Neural cell (in vitro differentiated cells): ENCODE data around the gene CCT5. TPM values are rescaled to one million over a fixed set of nuclear protein-coding genes. Genes with fewer than 3 reads are reported as not detected.

Source experiments
- H2AFZ ChIP-seq: fragments of 200-600, 300-800 bp; sonication (generic), shearing (Covaris generic); 2 replicates; pipeline ENCODE4 v1.6.0; 2014; ENCODE audit warnings: low read depth, mild to moderate bottlenecking, antibody characterized with exemption, low read length, moderate library complexity
- H3F3A ChIP-seq: fragments of 200-600 bp; shearing (Covaris generic); 2 replicates; pipeline ENCODE4 v1.6.1; 2016; ENCODE audit warnings: mild to moderate bottlenecking, moderate library complexity, mixed read lengths, antibody characterized with exemption, low read length; ENCODE audit not compliant: insufficient read depth, poor library complexity, severe bottlenecking
- H3K27ac ChIP-seq: fragments of 200-600, 300-800 bp; sonication (generic), shearing (Covaris generic); 2 replicates; pipeline ENCODE4 v1.5.1; 2014; ENCODE audit warnings: mild to moderate bottlenecking, low read length, moderate library complexity
- H3K27me3 ChIP-seq: fragments of 300-800, 200-600 bp; sonication (generic), shearing (Covaris generic); 2 replicates; pipeline ENCODE4 v1.6.0; 2014; ENCODE audit warnings: mild to moderate bottlenecking, low read depth, low read length, moderate library complexity; ENCODE audit not compliant: insufficient read depth
- H3K36me3 ChIP-seq: fragments of 300-800, 200-600 bp; sonication (generic), shearing (Covaris generic); 2 replicates; pipeline ENCODE4 v1.5.1; 2014; ENCODE audit warnings: mild to moderate bottlenecking, antibody characterized with exemption, low read length, moderate library complexity; ENCODE audit not compliant: insufficient read depth
- H3K4me2 ChIP-seq: fragments of 300-800, 200-600 bp; sonication (generic), shearing (Covaris generic); 2 replicates; pipeline ENCODE4 v1.6.0; 2014; ENCODE audit warnings: mild to moderate bottlenecking, low read length
- H3K4me3 ChIP-seq: fragments of 300-800, 200-600 bp; sonication (generic), shearing (Covaris generic); 2 replicates; pipeline ENCODE4 v1.5.1; 2014; ENCODE audit warnings: mild to moderate bottlenecking, low read length, moderate library complexity
- H3K79me2 ChIP-seq: fragments of 200-600 bp; shearing (Covaris generic); replicated peaks from 2 replicates; pipeline ENCODE4 v1.6.0; 2014; ENCODE audit warnings: mild to moderate bottlenecking, low read length, moderate library complexity; ENCODE audit not compliant: insufficient read depth
- H3K9ac ChIP-seq: fragments of 300-800, 200-600 bp; sonication (generic), shearing (Covaris generic); 2 replicates; pipeline ENCODE4 v1.6.1; 2016; ENCODE audit warnings: mild to moderate bottlenecking, low read length, mixed read lengths
- H3K9me2 ChIP-seq: fragments of 200-600 bp; shearing (Covaris generic); 2 replicates; pipeline ENCODE4 v1.6.1; 2016; ENCODE audit warnings: mild to moderate bottlenecking, low read length, mixed read lengths; ENCODE audit not compliant: insufficient read depth
- H3K9me3 ChIP-seq: fragments of 200-600, 300-800 bp; sonication (generic), shearing (Covaris generic); 2 replicates; pipeline ENCODE4 v1.6.1; 2016; ENCODE audit warnings: mild to moderate bottlenecking, mixed run types, low read length, moderate library complexity, mixed read lengths
- H4K20me1 ChIP-seq: fragments of 200-600 bp; shearing (Covaris generic); 2 replicates; pipeline ENCODE4 v1.6.1; 2016; ENCODE audit warnings: mild to moderate bottlenecking, mixed run types; ENCODE audit not compliant: insufficient read depth
- EP300 ChIP-seq: fragments of 450-650 bp; conservative IDR thresholded peaks from 2 replicates; pipeline ENCODE4 v1.6.1; 2014; ENCODE audit warnings: antibody characterized with exemption, mild to moderate bottlenecking, moderate library complexity; ENCODE audit not compliant: poor library complexity, severe bottlenecking
- EZH2 ChIP-seq: fragments of 200-600, 300-800 bp; shearing (Covaris generic), sonication (generic); IDR thresholded peaks from 2 replicates; pipeline ENCODE4 v1.6.1; 2014; ENCODE audit warnings: antibody characterized with exemption, low read length, borderline replicate concordance, mild to moderate bottlenecking; ENCODE audit not compliant: insufficient read depth, poor library complexity, severe bottlenecking
- MXI1 ChIP-seq: fragments of 450-650 bp; conservative IDR thresholded peaks from 2 replicates; pipeline ENCODE4 v1.6.1; 2014; ENCODE audit warnings: antibody characterized with exemption, mild to moderate bottlenecking; ENCODE audit not compliant: poor library complexity, severe bottlenecking
- POLR2AphosphoS5 ChIP-seq: IDR thresholded peaks from 2 replicates; pipeline ENCODE4 v1.6.1; 2012
- RAD21 ChIP-seq: fragments of 450-650 bp; conservative IDR thresholded peaks from 2 replicates; pipeline ENCODE4 v1.6.1; 2014; ENCODE audit warnings: antibody characterized with exemption, mild to moderate bottlenecking, moderate library complexity
- SMC3 ChIP-seq: fragments of 450-650 bp; conservative IDR thresholded peaks from 2 replicates; pipeline ENCODE4 v1.6.1; 2014; ENCODE audit warnings: antibody characterized with exemption, mild to moderate bottlenecking, moderate library complexity; ENCODE audit not compliant: poor library complexity
- TAF1 ChIP-seq: IDR thresholded peaks from 2 replicates; pipeline ENCODE4 v1.6.1; 2012; ENCODE audit warnings: low read depth
- polyA plus RNA-seq: library from polyadenylated mRNA; depleted of rRNA; stranded (reverse); fragments of >200 nt; gene quantifications from 2 replicates; pipeline ENCODE4 v1.2.3, GENCODE V29; 2014
- TF ChIP-seq, protein P1 (sequence below): fragments of 450-650 bp; IDR thresholded peaks from 2 replicates; pipeline ENCODE4 v1.5.1; 2014; ENCODE audit warnings: antibody characterized with exemption, mild to moderate bottlenecking, moderate library complexity; ENCODE audit not compliant: poor library complexity, severe bottlenecking
- TF ChIP-seq, protein P2 (sequence below): IDR thresholded peaks from 2 replicates; pipeline ENCODE4 v1.6.1; 2012; ENCODE audit warnings: borderline replicate concordance

CCT5 gene
- polyA plus RNA-seq, 1 donor from 2014 or later: 455 TPM

DNA sequence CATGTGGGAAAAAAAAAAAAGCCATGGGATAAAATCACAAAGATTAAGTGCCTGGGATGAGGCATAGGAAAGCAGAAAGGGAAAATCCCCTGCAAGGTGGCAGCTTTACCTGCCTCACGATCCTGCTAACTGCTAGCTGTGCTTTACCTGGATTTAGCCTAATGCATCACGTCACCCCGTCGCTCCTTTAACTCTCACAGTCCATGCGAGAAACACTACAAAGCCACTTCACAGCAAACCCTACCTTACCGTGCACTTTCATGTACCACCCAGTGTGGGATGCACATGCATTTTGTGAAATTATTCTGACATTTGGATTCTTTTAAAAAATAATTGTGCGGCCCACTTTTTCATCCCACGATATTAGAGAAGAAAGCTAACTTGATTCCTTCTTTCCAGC lies 31.4 kb upstream of the CCT5 start:
- Histone ChIP-seq H2AFZ (no peak overlapping the region), H3K9me2 (no peaks in the 10 kb centered on the region), H3F3A (no peaks in the 10 kb centered on the region), H3K4me2 (no peak overlapping the region), H3K4me3 (no peak overlapping the region), H3K36me3 (no peaks in the 10 kb centered on the region), H3K27me3 (no peaks in the 10 kb centered on the region), H3K79me2 (no peaks in the 10 kb centered on the region), H3K9ac (no peak overlapping the region), H4K20me1 (no peaks in the 10 kb centered on the region), H3K27ac (no peak overlapping the region), H3K9me3 (no peaks in the 10 kb centered on the region)
- TF ChIP-seq SMC3: no peak
- TF ChIP-seq MXI1: no peak
- TF ChIP-seq, protein P1, sequence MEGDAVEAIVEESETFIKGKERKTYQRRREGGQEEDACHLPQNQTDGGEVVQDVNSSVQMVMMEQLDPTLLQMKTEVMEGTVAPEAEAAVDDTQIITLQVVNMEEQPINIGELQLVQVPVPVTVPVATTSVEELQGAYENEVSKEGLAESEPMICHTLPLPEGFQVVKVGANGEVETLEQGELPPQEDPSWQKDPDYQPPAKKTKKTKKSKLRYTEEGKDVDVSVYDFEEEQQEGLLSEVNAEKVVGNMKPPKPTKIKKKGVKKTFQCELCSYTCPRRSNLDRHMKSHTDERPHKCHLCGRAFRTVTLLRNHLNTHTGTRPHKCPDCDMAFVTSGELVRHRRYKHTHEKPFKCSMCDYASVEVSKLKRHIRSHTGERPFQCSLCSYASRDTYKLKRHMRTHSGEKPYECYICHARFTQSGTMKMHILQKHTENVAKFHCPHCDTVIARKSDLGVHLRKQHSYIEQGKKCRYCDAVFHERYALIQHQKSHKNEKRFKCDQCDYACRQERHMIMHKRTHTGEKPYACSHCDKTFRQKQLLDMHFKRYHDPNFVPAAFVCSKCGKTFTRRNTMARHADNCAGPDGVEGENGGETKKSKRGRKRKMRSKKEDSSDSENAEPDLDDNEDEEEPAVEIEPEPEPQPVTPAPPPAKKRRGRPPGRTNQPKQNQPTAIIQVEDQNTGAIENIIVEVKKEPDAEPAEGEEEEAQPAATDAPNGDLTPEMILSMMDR: no peak
- TF ChIP-seq RAD21: no peak
- no peak for TF ChIP-seq EP300
- TF ChIP-seq, protein P2, sequence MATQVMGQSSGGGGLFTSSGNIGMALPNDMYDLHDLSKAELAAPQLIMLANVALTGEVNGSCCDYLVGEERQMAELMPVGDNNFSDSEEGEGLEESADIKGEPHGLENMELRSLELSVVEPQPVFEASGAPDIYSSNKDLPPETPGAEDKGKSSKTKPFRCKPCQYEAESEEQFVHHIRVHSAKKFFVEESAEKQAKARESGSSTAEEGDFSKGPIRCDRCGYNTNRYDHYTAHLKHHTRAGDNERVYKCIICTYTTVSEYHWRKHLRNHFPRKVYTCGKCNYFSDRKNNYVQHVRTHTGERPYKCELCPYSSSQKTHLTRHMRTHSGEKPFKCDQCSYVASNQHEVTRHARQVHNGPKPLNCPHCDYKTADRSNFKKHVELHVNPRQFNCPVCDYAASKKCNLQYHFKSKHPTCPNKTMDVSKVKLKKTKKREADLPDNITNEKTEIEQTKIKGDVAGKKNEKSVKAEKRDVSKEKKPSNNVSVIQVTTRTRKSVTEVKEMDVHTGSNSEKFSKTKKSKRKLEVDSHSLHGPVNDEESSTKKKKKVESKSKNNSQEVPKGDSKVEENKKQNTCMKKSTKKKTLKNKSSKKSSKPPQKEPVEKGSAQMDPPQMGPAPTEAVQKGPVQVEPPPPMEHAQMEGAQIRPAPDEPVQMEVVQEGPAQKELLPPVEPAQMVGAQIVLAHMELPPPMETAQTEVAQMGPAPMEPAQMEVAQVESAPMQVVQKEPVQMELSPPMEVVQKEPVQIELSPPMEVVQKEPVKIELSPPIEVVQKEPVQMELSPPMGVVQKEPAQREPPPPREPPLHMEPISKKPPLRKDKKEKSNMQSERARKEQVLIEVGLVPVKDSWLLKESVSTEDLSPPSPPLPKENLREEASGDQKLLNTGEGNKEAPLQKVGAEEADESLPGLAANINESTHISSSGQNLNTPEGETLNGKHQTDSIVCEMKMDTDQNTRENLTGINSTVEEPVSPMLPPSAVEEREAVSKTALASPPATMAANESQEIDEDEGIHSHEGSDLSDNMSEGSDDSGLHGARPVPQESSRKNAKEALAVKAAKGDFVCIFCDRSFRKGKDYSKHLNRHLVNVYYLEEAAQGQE: no peak
- TF ChIP-seq EZH2: no peak
- TF ChIP-seq TAF1: no peak
- no peak for TF ChIP-seq POLR2AphosphoS5

DNA sequence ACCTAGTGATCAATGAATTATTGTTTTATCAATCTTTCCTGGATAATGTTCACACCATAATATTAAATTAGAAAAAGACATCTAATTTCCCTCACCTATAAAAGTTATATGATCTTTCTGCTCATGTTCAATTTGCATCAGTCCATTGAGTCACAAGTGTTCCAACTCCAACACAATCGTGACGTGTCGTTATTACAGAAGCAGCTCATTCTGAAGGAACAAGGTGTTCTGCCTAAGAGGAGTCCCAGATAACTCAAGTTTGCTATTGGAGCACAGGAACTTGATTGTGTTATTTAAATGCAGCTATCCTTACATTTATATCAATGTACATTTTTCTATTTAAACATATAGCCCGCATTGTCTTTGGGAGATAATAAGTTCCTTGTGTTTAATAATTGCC lies 31.0 kb upstream of the CCT5 start:
- no peak overlapping the region for H3K4me2 ChIP-seq

More for the DNA sequence above, 31.0 kb upstream of the CCT5 start:
- H3K27me3 ChIP-seq: no peaks in the 10 kb centered on the region
- H3K79me2 ChIP-seq: no peaks in the 10 kb centered on the region
- no peaks in the 10 kb centered on the region for H3K9me2 ChIP-seq
- no peak overlapping the region for H3K4me3 ChIP-seq
- H3K36me3 ChIP-seq: no peaks in the 10 kb centered on the region
- H3K27ac ChIP-seq: no peak overlapping the region
- TF ChIP-seq POLR2AphosphoS5 (no peak), EZH2 (no peak), EP300 (no peak), SMC3 (no peak), RAD21 (no peak), MXI1 (no peak), TAF1 (no peak)
- TF ChIP-seq, protein P2: no peak
- TF ChIP-seq, protein P1: no peak
- no peaks in the 10 kb centered on the region for H3F3A ChIP-seq
- no peak overlapping the region for H2AFZ ChIP-seq
- no peak overlapping the region for H3K9ac ChIP-seq
- H4K20me1 ChIP-seq: no peaks in the 10 kb centered on the region
- no peaks in the 10 kb centered on the region for H3K9me3 ChIP-seq
